Measurements from ENCODE around the gene SWSAP1.
"Not testable (repeated sequence)": the region's sequence is repeated elsewhere in the genome, so short reads cannot be mapped to it uniquely, and the experiment has no call there.

Gene SWSAP1

DNA sequence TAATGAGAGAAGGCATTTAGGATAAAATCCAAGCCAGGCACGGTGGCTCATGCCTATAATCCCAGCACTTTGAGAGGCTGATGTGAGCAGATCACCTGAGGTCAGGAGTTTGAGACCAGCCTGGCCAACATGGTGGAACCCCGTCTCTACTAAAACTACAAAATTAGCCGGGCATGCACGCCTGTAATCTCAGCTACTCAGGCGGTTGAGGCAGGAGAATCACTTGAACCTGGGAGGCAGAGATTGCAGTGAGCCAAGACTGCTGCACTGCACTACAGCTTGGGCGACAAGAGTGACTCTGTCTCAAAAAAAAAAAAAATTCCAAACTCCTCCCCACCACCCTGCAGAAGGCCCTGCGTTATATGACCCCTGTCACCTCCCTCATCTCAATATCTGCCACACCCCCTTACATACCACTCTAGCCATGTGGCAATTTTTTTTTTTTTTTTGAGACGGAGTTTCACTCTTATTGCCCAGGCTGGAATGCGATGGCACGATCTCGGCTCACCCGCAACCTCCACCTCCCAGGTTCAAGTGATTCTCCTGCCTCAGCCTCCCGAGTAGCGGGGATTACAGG is 4.9 kb downstream of the SWSAP1 start:
- not testable (repeated sequence) for DNase-seq (ENCODE audit: low spot score)

DNA sequence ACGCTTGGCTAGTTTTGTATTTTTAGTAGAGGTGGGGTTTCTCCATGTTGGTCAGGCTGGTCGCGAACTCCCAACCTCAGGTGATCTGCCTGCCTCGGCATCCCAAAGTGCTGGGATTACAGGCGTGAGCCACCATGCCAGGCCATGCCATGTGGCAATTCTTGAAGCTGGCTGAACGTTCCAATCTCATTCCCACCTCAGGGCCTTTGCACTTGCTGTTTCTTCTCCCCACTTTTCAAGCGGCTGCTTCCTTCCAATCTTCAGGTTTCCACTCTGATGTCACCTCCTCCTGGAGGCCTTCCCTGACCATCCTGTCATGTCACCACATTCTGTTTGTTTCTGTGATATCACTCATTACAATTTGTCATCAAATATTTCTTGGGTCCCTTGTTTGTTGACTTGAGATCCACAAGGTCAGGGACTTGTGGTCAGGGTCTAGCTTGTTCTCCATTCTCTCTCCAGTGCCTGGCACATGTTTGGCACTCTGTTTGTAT is 5.4 kb downstream of the SWSAP1 start:
- DNase-seq (ENCODE audit: low spot score): no peak

DNA sequence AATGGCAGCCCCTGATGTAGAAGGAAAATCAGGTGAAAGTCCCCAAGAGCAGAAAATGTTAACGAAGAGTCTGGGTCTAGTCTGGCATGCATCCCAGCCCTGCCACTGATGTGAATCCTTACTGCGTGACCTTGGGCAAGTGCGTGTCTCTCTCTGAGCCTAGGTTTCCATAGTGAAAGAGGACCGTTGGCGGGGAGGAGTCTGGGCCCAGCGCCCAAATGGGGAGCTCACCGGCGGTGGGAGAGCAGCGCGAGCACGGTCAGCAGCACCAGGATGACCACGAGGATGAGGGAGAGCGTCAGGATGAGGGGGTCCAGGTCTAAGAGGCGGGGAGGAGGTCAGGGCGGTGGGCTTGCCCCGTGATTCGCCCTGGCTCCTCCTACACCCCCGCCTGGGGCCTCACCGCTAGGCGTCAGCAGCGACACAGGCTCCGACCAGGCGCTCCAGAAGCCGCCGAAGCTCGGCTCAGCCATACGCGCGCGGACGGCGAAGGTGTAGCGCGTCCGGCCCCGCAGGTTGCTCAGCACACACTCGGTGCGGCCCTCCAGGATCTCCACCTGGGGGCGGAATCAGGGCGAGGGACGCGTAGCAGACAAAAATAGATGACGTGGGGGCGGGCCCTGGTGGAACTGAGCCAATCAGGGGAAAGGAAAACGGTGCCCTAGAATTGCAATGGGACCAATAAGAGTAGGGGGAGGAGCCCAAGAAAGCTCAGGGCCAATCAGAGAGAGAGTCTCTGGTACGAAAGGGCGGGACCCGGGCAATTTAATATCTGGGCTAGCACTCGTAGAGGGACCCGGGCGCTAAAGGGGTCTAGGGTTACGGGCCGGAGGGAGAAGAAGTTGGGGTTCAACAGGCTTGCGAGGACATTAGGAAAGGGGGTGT is 6.4 kb downstream of the SWSAP1 start:
- peak; percentile 99 for DNase-seq (ENCODE audit: low spot score)

- peak; percentile 68 for DNase-seq (ENCODE audit: low spot score)
Observed at GRCh38 chr19:11382898-11383705, 8.6 kb downstream of the SWSAP1 start.

GRCh38 chr19:11383706-11384048 is 9.2 kb downstream of the SWSAP1 start:
- DNase-seq (ENCODE audit: low spot score): no peak

- DNase-seq (ENCODE audit: low spot score): no peak
Observed at GRCh38 chr19:11384778-11385129, 10.3 kb downstream of the SWSAP1 start.

DNA sequence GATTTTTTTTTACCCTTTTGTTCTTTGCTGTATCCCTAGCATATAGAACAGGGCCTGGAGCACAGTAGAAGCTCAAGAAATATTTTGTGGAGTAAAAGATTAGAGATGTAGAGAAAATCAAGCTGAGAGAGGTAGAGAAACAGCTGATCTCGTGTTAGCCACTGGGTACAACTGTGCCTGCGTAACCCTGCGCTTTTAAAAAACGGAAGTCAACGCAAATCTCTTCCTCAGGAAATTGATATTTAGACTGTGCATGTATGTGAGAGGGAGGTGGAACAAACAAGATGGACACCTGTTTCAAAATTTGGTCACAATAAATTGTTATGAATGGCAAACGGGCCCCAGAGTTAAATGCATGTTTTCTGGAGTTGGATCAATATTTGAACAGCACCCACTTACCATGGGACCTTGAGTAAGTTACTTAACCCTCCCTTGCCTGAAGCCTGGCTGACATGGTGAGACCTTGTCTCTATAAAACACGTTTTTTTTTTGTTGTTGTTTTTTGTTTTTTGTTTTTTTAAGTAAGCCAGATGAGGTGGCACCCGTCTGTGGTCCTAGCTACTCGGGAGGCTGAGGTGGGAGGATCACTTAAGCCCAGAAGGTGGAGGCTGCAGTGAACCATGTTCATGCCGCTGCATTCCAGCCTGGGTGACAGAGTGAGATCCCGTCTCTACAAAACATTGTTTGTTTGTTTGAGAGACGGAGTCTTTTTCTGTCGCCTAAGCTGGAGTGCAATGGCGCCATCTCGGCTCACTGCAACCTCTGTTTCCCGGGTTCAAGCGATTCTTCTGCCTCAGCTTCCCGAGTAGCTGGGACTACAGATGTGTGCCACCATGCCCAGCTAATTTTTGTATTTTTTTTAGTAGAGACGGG is 12.9 kb downstream of the SWSAP1 start:
- DNase-seq (ENCODE audit: low spot score): peak; percentile 45

GRCh38 chr19:11390359-11390758 is 15.9 kb downstream of the SWSAP1 start:
- no peak for DNase-seq (ENCODE audit: low spot score)

DNA sequence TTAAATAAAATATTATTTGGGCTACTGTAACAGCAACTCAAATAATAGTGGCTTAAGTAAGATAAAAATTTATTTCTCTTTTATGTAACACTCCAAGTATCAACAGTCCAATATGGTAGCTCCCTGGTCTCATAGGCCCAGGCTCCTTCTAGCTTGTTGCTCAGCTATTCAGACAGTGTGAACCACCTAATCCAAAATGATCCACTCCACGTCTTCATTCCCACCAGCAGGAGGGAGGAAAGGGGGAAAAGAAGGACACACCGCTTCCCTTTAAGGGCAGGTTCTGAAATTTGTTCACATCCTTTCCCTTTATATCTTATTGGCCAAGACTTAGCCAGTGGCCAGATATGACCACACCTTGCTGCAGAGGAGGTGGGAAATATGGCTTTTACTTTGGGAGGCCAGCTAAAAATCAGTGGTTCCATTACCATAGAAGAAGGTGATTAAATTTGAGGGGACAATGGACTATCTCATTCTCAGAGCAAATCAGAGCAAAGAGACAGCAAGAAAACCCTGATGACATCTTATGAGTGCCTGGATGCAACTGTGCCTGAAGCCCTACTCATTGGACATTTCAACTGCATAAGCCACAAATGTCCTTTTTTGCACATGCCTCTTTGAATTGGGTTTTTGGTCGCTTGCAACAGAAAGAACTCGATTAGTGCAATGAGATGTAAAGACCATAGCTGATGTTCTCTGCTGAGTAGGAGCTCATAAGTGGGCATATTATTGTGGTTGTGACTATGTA is 16.6 kb downstream of the SWSAP1 start:
- DNase-seq (ENCODE audit: low spot score): no peak

DNA sequence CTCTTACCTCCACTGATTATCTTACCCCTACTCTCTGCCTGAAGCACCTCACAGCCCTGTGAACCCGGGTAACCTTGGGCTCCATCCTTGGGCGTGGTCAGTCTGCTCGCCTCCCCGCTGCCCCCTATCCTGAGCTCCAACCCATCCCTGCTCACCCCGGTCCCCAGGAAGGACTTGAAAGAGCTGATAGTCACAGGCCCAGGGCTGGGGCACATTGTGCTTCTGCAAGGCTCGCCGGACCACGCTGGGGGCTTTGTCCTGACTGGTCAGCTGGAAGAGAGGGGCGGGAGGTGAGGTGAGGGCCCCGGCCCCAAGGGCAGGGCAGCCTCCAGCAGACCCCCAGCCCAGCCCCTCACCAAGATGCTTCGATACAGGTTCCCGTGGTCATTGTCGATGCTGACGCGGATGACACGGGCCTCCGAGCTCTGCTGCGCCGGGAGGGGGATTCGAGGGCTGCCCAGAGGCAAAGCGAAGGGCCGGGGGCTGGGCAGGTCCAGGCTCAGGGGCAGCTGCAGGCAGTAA is 22.7 kb downstream of the SWSAP1 start:
- no peak for DNase-seq (ENCODE audit: low spot score)

GRCh38 chr19:11399667-11400066 is 25.2 kb downstream of the SWSAP1 start:
- no peak for DNase-seq (ENCODE audit: low spot score)

GRCh38 chr19:11400798-11401197 is 26.3 kb downstream of the SWSAP1 start:
- DNase-seq (ENCODE audit: low spot score): no peak

DNA sequence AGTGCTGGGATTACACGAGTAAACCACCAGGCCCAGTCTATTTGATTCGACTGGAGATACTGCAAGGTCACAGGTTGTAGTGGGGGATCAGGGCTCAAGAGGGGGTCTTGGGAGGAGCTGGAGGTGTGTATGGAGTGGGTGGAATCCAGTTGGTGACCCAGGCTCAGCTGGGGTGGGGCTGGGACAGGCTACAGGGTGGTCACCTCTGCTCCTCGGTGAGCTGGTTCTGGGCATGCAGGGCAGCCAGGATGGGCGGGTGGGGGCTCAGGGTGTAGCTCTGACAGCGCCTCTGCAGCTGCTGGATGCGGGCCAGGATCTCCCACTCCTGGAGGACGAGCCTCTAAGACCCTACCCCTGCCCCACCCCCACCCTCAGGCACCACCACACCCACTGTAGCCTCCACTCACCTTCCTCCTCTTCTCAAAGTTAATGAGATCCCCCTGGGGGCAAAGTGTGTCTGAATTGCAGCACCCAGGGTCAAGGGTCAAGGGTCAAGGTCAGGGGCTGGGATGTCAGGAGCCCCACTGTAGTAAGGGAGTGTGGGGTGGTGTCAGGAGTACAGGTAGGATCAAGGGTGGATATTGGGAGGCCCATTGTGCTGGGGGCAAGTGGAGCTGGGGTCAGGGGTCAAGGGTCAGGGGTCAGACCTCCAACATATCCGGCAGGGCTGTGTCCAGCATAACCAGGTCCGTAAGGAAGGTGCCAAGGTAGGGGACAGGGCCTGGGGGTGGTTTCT is 27.5 kb downstream of the SWSAP1 start:
- no peak for DNase-seq (ENCODE audit: low spot score)

DNA sequence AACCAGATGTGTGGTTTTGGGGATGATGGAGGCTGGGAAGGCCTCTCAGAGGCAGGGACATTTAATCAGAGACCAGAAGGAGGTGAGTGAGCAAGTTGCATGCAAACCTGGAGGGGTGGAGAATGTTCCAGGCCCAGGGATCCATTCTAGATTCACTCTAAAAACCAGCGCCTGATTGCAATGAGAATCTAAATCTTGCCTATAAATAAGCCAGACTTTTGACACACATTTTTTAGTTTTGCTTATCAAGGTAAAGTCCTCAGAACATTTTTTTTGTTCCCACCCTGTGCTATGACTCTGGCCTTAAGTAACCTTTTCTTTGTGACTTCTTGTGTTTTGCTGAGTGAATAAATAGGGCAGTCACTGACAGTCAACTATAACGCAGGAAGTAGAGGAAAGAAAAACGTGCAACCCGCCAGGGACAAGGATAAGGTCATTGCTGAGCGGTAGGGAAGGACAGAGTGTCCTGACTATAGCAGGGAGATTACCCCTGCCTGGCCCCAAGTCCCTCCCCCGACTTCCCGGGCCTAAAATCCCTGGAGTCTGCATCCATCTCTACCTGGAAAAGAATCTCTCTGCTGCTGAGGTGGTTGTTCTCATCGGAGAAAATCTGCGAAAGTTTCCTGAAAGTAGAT is 30.2 kb downstream of the SWSAP1 start:
- no peak for DNase-seq (ENCODE audit: low spot score)

- DNase-seq (ENCODE audit: low spot score): peak; percentile 39
Observed at GRCh38 chr19:11405846-11406643, 31.6 kb downstream of the SWSAP1 start.

- not testable (repeated sequence) for DNase-seq (ENCODE audit: low spot score)
Observed at GRCh38 chr19:11406703-11407236, 32.3 kb downstream of the SWSAP1 start.

DNA sequence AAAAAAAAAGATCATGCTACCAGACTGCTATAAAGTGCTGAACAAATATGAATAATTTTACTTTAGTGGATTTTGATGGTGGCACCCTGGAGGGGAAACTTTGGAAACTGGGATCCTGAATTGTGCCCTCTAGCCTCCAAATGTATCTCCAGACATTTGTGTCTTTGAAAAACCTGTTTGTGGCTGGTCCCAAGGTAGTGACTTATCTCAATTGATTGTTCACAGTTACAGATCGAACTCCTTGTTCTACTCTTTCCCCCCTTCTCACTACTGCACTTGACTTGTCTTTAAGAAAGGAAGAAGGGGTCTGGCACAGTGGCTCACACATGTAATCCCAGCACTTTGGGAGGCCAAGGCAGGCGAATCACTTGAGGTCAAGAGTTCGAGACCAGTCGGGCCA is 34.1 kb downstream of the SWSAP1 start:
- no peak for DNase-seq (ENCODE audit: low spot score)

- DNase-seq (ENCODE audit: low spot score): no peak
Observed at GRCh38 chr19:11410682-11411081, 36.2 kb downstream of the SWSAP1 start.

Data from germinal center (tissue), 1 donor.